Measurements from ENCODE around the gene SLBP. TPM values are rescaled to one million over a fixed set of nuclear protein-coding genes. Genes with fewer than 3 reads are reported as not detected.

SLBP gene
- total RNA-seq, 1 donor from 2014 or later, result 45.8 TPM

DNA sequence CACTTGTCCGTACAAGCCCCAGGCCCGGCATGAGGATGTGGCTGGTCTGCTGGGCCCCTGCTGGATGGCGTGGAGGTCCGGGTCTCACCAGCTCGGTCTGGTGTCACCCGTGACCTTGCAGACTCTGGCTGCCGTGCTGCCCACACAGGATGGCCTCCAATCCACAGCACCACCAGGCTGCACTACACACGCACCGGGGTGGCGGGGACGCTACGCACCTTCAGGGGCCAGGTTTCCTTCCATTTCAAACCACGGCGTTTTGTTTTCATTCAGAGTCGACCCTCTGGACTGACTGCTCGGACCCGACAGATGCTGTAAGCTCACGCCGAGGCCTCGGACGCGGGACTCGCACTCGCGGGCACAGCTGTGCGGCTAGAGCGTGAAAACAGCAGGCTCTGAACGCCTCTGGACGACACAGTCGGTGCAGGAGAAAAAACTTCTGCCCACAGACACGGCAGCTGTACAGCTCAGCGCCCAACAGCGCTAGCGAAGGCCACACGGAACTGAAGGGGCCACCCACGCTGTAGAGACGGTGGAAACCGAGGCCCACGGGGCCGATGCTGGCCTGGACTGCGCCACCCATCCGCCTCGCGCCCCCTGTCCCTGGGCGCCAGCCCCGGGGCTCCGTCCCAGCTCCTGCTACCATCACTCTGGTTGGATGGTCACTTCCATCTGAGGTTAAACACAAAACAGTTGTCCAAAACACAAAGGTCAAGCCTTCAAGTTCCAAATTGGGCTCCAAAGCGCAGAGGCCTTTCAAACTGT, 68.0 kb downstream of the SLBP start:
- Mint-ChIP-seq H3K9me3 (no peaks in the 10 kb centered on the region), H3K4me1 (peaks cover 14% of the 10 kb centered on the region), H3K4me3 (no peak overlapping the region), H3K27me3 (ENCODE audit: low read depth) (no peaks in the 10 kb centered on the region), H3K27ac (peak overlapping the region; percentile 92), H3K36me3 (peaks cover 2% of the 10 kb centered on the region)
- TF ChIP-seq, protein P1, sequence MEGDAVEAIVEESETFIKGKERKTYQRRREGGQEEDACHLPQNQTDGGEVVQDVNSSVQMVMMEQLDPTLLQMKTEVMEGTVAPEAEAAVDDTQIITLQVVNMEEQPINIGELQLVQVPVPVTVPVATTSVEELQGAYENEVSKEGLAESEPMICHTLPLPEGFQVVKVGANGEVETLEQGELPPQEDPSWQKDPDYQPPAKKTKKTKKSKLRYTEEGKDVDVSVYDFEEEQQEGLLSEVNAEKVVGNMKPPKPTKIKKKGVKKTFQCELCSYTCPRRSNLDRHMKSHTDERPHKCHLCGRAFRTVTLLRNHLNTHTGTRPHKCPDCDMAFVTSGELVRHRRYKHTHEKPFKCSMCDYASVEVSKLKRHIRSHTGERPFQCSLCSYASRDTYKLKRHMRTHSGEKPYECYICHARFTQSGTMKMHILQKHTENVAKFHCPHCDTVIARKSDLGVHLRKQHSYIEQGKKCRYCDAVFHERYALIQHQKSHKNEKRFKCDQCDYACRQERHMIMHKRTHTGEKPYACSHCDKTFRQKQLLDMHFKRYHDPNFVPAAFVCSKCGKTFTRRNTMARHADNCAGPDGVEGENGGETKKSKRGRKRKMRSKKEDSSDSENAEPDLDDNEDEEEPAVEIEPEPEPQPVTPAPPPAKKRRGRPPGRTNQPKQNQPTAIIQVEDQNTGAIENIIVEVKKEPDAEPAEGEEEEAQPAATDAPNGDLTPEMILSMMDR (IDR thresholded peaks at IDR 0.05; ENCODE audit: unreplicated experiment), result no peak
- DNase-seq (ENCODE audit: low spot score in 2 of 2, unreplicated experiment in 2 of 2), result no peak

Other genes with a start within 250 kb of the SLBP start
- gene FAM53A, start 28.0 kb downstream of the SLBP start, total RNA-seq, result 7.2 to 10.5 TPM (median 7.6 TPM) in 3 replicates
- gene TMEM129, start 9.0 kb upstream of the SLBP start, total RNA-seq, result 36.0 to 37.8 TPM (median 37.3 TPM) in 3 replicates
- gene TACC3, start 9.2 kb upstream of the SLBP start, total RNA-seq, result 38.9 to 45.3 TPM (median 44.4 TPM) in 3 replicates
- gene FGFR3, start 81.0 kb upstream of the SLBP start, total RNA-seq, result 30.9 to 37.6 TPM (median 32.9 TPM) in 3 replicates
- 48.6 to 50.9 TPM (median 48.7 TPM) in 3 replicates for gene LETM1, start 143.8 kb upstream of the SLBP start, total RNA-seq
- 109 to 119 TPM (median 115 TPM) in 3 replicates for gene NSD2, start 159.1 kb upstream of the SLBP start, total RNA-seq